ENCODE measurements around the gene MRI1.

The MRI1 gene

GRCh38 chr19:13795595-13796300, 31.4 kb downstream of the MRI1 start:
- DNase-seq, result no peak

- DNase-seq, result peak in 1 of 2 experiments; percentile 16
These were observed 32.2 kb downstream of the MRI1 start for GRCh38 chr19:13796301-13797057.

GRCh38 chr19:13797058-13797440, 32.7 kb downstream of the MRI1 start:
- no peak for DNase-seq

- DNase-seq, result no peak
These were observed 33.5 kb downstream of the MRI1 start for GRCh38 chr19:13797870-13798269.

- DNase-seq, result no peak
These were observed 35.3 kb downstream of the MRI1 start for GRCh38 chr19:13799669-13800068.

GRCh38 chr19:13803038-13803437, 38.7 kb downstream of the MRI1 start:
- no peak for DNase-seq

- DNase-seq, result peak in 1 of 2 experiments; percentile 47
These were observed 40.7 kb downstream of the MRI1 start for GRCh38 chr19:13804830-13805683.

- no peak for DNase-seq
These were observed 42.4 kb downstream of the MRI1 start for GRCh38 chr19:13806728-13807127.

- no peak for DNase-seq
These were observed 43.2 kb downstream of the MRI1 start for GRCh38 chr19:13807421-13808021.

- DNase-seq, result no peak
These were observed 44.5 kb downstream of the MRI1 start for GRCh38 chr19:13808856-13809255.

GRCh38 chr19:13812544-13812943, 48.2 kb downstream of the MRI1 start:
- DNase-seq, result no peak

- no peak for DNase-seq
These were observed 48.8 kb downstream of the MRI1 start for GRCh38 chr19:13813147-13813546.

- DNase-seq, result no peak
These were observed 50.2 kb downstream of the MRI1 start for GRCh38 chr19:13814550-13814949.

- peak; percentile 69 to 81 for DNase-seq
These were observed 52.8 kb downstream of the MRI1 start for GRCh38 chr19:13817018-13817614.

- DNase-seq, result peak; percentile 83 to 93
These were observed 53.5 kb downstream of the MRI1 start for GRCh38 chr19:13817615-13818371.

- DNase-seq, result no peak
These were observed 54.9 kb downstream of the MRI1 start for GRCh38 chr19:13819238-13819637.

- no peak for DNase-seq
These were observed 57.0 kb downstream of the MRI1 start for GRCh38 chr19:13821292-13821691.

GRCh38 chr19:13823256-13823655, 58.9 kb downstream of the MRI1 start:
- DNase-seq, result no peak

Measured in NCI-H526 (cell line).